Esophagus muscularis mucosa (tissue), 4 donors: ENCODE data around the gene MAPK8. TPM values are rescaled to one million over a fixed set of nuclear protein-coding genes. Genes with fewer than 3 reads are reported as not detected.

ENCODE experiments used
- DNase-seq: peaks from one replicate; pipeline ENCODE4 v3.0.0-alpha.2; 2017; ENCODE audit errors: extremely low spot score
- H3K27ac ChIP-seq, 4 donors: fragments of 200-600 bp; sonication (generic); replicated peaks in 1 of 4; 1 replicate in 3 of 4; 2 replicates in 1 of 4; pipeline ENCODE4 v1.5.1; 2016 to 2019; ENCODE audit warnings: mild to moderate bottlenecking in 1 of 4
- H3K27me3 ChIP-seq, 4 donors: fragments of 200-600 bp; sonication (generic); one replicate each; pipeline versions ENCODE4 v1.5.1 to v1.6.0; 2016 to 2019
- H3K36me3 ChIP-seq, 4 donors: fragments of 200-600 bp; sonication (generic); one replicate each; pipeline ENCODE4 v1.5.1; 2016 to 2019
- H3K4me1 ChIP-seq, 4 donors: fragments of 200-600 bp; sonication (generic); one replicate each; pipeline ENCODE4 v1.5.1; 2016 to 2019
- H3K4me3 ChIP-seq, 4 donors: fragments of 200-600 bp; sonication (generic); 1 replicate in 2 of 4; 2 replicates in 2 of 4; pipeline ENCODE4 v1.5.1; 2016 to 2019; ENCODE audit warnings: mild to moderate bottlenecking in 4 of 4, moderate library complexity in 1 of 4
- H3K9me3 ChIP-seq, 4 donors: fragments of 200-600 bp; sonication (generic); 1 replicate in 3 of 4; 2 replicates in 1 of 4; pipeline ENCODE4 v1.5.1; 2016 to 2019
- CTCF ChIP-seq, 3 experiments: fragments of 200-600 bp in 2 of 3; fragments of 450-650 bp in 1 of 3; sonication (generic) in 2 of 3; IDR thresholded peaks; one replicate each; pipeline ENCODE4 v1.5.1; 2017 to 2019; ENCODE audit warnings: antibody characterized with exemption in 3 of 3, mild to moderate bottlenecking in 2 of 3, moderate library complexity in 1 of 3
- EP300 ChIP-seq: sonication (generic); formaldehyde crosslinking; IDR thresholded peaks from one replicate; pipeline ENCODE4 v1.6.1; 2017; ENCODE audit warnings: antibody characterized with exemption
- POLR2A ChIP-seq: fragments of 450-650 bp; IDR thresholded peaks from one replicate; pipeline ENCODE4 v1.6.1; 2017; ENCODE audit warnings: antibody characterized with exemption, moderate library complexity, mild to moderate bottlenecking, low read depth
- POLR2AphosphoS5 ChIP-seq, 2 donors: sonication (generic); formaldehyde crosslinking; IDR thresholded peaks; one replicate each; pipeline ENCODE4 v1.6.1; 2017; ENCODE audit warnings: antibody characterized with exemption in 2 of 2
- WGBS: methylation state at CpG from one replicate; pipeline ENCODE4 v1.1.5; 2018; 5-methylcytosine and 5-hydroxymethylcytosine counted together
- intact Hi-C: fragments of 100-400 bp; cut with DNase I; formaldehyde crosslinking; loops from one replicate; pipeline ENCODE4 v1.15.1; 2023
- total RNA-seq, 4 donors: library from RNA; depleted of rRNA; stranded (reverse); fragments of >200 nt; gene quantifications; one replicate each; pipeline versions ENCODE4 v1.1.0 to v1.2.1, GENCODE V29; 2016

MAPK8 gene
- total RNA-seq, 4 donors from 2014 or later: 26.8 to 50.0 (median 33.1) TPM

GRCh38 chr10:48473704-48474103, 167.2 kb downstream of the MAPK8 start:
- no peaks in the 10 kb centered on the region for H3K4me1 ChIP-seq
- no peak overlapping the region for H3K27ac ChIP-seq
- peaks cover 0 to 6% (median 0%) of the 10 kb centered on the region in 4 donors for H3K27me3 ChIP-seq
- WGBS: 95% methylated on average over 5 of the region's 5 CpGs
- no peaks in the 10 kb centered on the region for H3K36me3 ChIP-seq
- peaks cover 0 to 5% (median 0%) of the 10 kb centered on the region in 4 donors for H3K9me3 ChIP-seq
- TF ChIP-seq POLR2AphosphoS5 (IDR thresholded peaks at IDR 0.05) (no peak), EP300 (no peak), CTCF (IDR thresholded peaks at IDR 0.05) (no peak), POLR2A (no peak)
- no peak overlapping the region for H3K4me3 ChIP-seq
- DNase-seq: no peak
- intact Hi-C loops: no loop called here

GRCh38 chr10:48474765-48475365, 168.4 kb downstream of the MAPK8 start:
- DNase-seq: no peak
- Histone ChIP-seq H3K27me3 (no peaks in the 10 kb centered on the region), H3K4me3 (no peak overlapping the region), H3K36me3 (no peaks in the 10 kb centered on the region), H3K4me1 (no peaks in the 10 kb centered on the region), H3K9me3 (peaks cover 0 to 5% (median 0%) of the 10 kb centered on the region in 4 donors), H3K27ac (no peak overlapping the region)
- TF ChIP-seq POLR2AphosphoS5 (IDR thresholded peaks at IDR 0.05): no peak
- TF ChIP-seq CTCF (IDR thresholded peaks at IDR 0.05): no peak
- TF ChIP-seq EP300: no peak
- TF ChIP-seq POLR2A: no peak
- WGBS: 98% methylated on average over 3 of the region's 3 CpGs
- intact Hi-C loops: no loop called here

- H3K4me3 ChIP-seq: no peak overlapping the region
- H3K36me3 ChIP-seq: no peaks in the 10 kb centered on the region
- DNase-seq: no peak
- no peak overlapping the region for H3K27ac ChIP-seq
- no peaks in the 10 kb centered on the region for H3K27me3 ChIP-seq
- intact Hi-C loops: no loop called here
- TF ChIP-seq POLR2AphosphoS5 (IDR thresholded peaks at IDR 0.05) (no peak), EP300 (no peak), CTCF (IDR thresholded peaks at IDR 0.05) (no peak), POLR2A (no peak)
- no peaks in the 10 kb centered on the region for H3K4me1 ChIP-seq
- peaks cover 0 to 5% (median 0%) of the 10 kb centered on the region in 4 donors for H3K9me3 ChIP-seq
- WGBS: 100% methylated on average over 4 of the region's 4 CpGs
Observed at GRCh38 chr10:48475943-48476278, 169.4 kb downstream of the MAPK8 start.

GRCh38 chr10:48476279-48476982, 170.0 kb downstream of the MAPK8 start:
- Histone ChIP-seq H3K4me3 (no peak overlapping the region), H3K36me3 (no peaks in the 10 kb centered on the region), H3K27me3 (no peaks in the 10 kb centered on the region), H3K9me3 (peaks cover 0 to 5% (median 0%) of the 10 kb centered on the region in 4 donors), H3K27ac (no peak overlapping the region), H3K4me1 (no peaks in the 10 kb centered on the region)
- DNase-seq: no peak
- 79% methylated on average over 8 of the region's 9 CpGs for WGBS
- intact Hi-C loops: no loop called here
- TF ChIP-seq EP300: no peak
- no peak for TF ChIP-seq CTCF (IDR thresholded peaks at IDR 0.05)
- no peak for TF ChIP-seq POLR2A
- no peak for TF ChIP-seq POLR2AphosphoS5 (IDR thresholded peaks at IDR 0.05)
